WTC11 (cell line): ENCODE results near the gene CACYBP. TPM values are rescaled to one million over a fixed set of nuclear protein-coding genes. Genes with fewer than 3 reads are reported as not detected.

Experiments used
- ATAC-seq: fragments of 200-7000 bp; cut with Tn5 transposase; 2 replicates; pipeline ENCODE4 v1.10.0; 2021; ENCODE audit warnings: mild to moderate bottlenecking, moderate library complexity
- CTCF ChIA-PET: fragments of 300-600 bp; sonication (Branson Sonifier 250); formaldehyde crosslinking; loops from one replicate; lab custom pipeline; 2021; ENCODE audit warnings: antibody characterized with exemption; lab: Charles Lee
- POLR2A ChIA-PET: fragments of 350-600 bp; sonication (Branson Sonifier 250); formaldehyde crosslinking; loops from one replicate; lab custom pipeline; 2021; ENCODE audit warnings: antibody characterized with exemption; lab: Charles Lee
- DNase-seq: peaks from one replicate; pipeline ENCODE4 v3.0.0; 2021; ENCODE audit warnings: low spot score
- H3K27ac Mint-ChIP-seq: 2 replicates; pipeline ENCODE4 v1.8.0; 2021; ENCODE audit warnings: mixed read lengths
- H3K27me3 Mint-ChIP-seq: 2 replicates; pipeline ENCODE4 v1.8.0; 2021; ENCODE audit warnings: low read depth, mild to moderate bottlenecking, moderate library complexity, mixed read lengths
- H3K36me3 Mint-ChIP-seq: 2 replicates; pipeline ENCODE4 v1.8.0; 2021; ENCODE audit warnings: mixed read lengths
- H3K4me1 Mint-ChIP-seq: 2 replicates; pipeline ENCODE4 v1.8.0; 2022; ENCODE audit warnings: mixed read lengths
- H3K4me3 Mint-ChIP-seq: 2 replicates; pipeline ENCODE4 v1.8.0; 2021; ENCODE audit warnings: mild to moderate bottlenecking, moderate library complexity, mixed read lengths
- H3K9me3 Mint-ChIP-seq: 2 replicates; pipeline ENCODE4 v1.8.0; 2021; ENCODE audit warnings: mixed read lengths
- CDX4 ChIP-seq: fragments of 250-450 bp; sonication (Bioruptor Pico); IDR thresholded peaks from 2 replicates; pipeline ENCODE4 v1.9.0; 2021; ENCODE audit warnings: moderate library complexity, mild to moderate bottlenecking, inconsistent platforms, borderline replicate concordance
- ETV6 ChIP-seq: sonication (generic); formaldehyde crosslinking; IDR thresholded peaks from 2 replicates; pipeline ENCODE4 v1.8.1; 2022; ENCODE audit warnings: mild to moderate bottlenecking, missing genetic modification reagents
- FOXJ3 ChIP-seq: sonication (generic); formaldehyde crosslinking; IDR thresholded peaks from 2 replicates; pipeline ENCODE4 v1.9.0; 2021; ENCODE audit warnings: missing genetic modification reagents, mild to moderate bottlenecking, borderline replicate concordance
- FOXK1 ChIP-seq: sonication (generic); formaldehyde crosslinking; IDR thresholded peaks from 2 replicates; pipeline ENCODE4 v1.8.0; 2022; ENCODE audit warnings: mild to moderate bottlenecking, moderate library complexity, missing genetic modification reagents
- GRHL2 ChIP-seq: fragments of 250-450 bp; sonication (Bioruptor Pico); IDR thresholded peaks from 2 replicates; pipeline ENCODE4 v1.8.0; 2022; ENCODE audit warnings: mild to moderate bottlenecking, moderate library complexity; ENCODE audit not compliant: insufficient replicate concordance, severe bottlenecking
- JUN ChIP-seq: sonication (generic); formaldehyde crosslinking; IDR thresholded peaks from 2 replicates; pipeline ENCODE4 v1.8.0; 2023; ENCODE audit warnings: mild to moderate bottlenecking, missing genetic modification reagents
- MXD4 ChIP-seq: fragments of 250-450 bp; sonication (Bioruptor Pico); IDR thresholded peaks from 2 replicates; pipeline ENCODE4 v1.8.0; 2021; ENCODE audit warnings: mild to moderate bottlenecking, moderate library complexity, borderline replicate concordance
- NFYB ChIP-seq: sonication (generic); formaldehyde crosslinking; conservative IDR thresholded peaks from 2 replicates; pipeline ENCODE4 v1.8.0; 2022; ENCODE audit warnings: low read depth, missing genetic modification reagents
- NR3C1 ChIP-seq: sonication (generic); formaldehyde crosslinking; conservative IDR thresholded peaks from 2 replicates; pipeline ENCODE4 v1.8.1; 2023; ENCODE audit warnings: low read depth, mild to moderate bottlenecking, missing genetic modification reagents
- TEAD4 ChIP-seq: sonication (generic); formaldehyde crosslinking; IDR thresholded peaks from 2 replicates; pipeline ENCODE4 v1.8.0; 2022; ENCODE audit warnings: mild to moderate bottlenecking, missing genetic modification reagents
- ZNF396 ChIP-seq: fragments of 250-450 bp; sonication (Bioruptor Pico); IDR thresholded peaks from 2 replicates; pipeline ENCODE4 v1.8.0; 2021; ENCODE audit warnings: mild to moderate bottlenecking, moderate library complexity, borderline replicate concordance
- ZSCAN18 ChIP-seq: fragments of 250-450 bp; sonication (Bioruptor Pico); IDR thresholded peaks from 2 replicates; pipeline ENCODE4 v2.1.2; 2022; ENCODE audit warnings: mild to moderate bottlenecking, moderate library complexity
- total RNA-seq: library from RNA; stranded (reverse); gene quantifications from 3 replicates; pipeline ENCODE4 v1.2.3, GENCODE V29; 2021
- TF ChIP-seq, protein P1 (sequence below): fragments of 250-450 bp; sonication (Bioruptor Pico); IDR thresholded peaks from 2 replicates; pipeline ENCODE4 v1.9.0; 2021; ENCODE audit warnings: mild to moderate bottlenecking
- TF ChIP-seq, protein P2 (sequence below): sonication (generic); formaldehyde crosslinking; IDR thresholded peaks from 2 replicates; pipeline ENCODE4 v1.8.1; 2023; ENCODE audit warnings: mild to moderate bottlenecking, missing genetic modification reagents, borderline replicate concordance
- TF ChIP-seq, protein P3 (sequence below): sonication (generic); formaldehyde crosslinking; IDR thresholded peaks from 2 replicates; pipeline ENCODE4 v1.8.0; 2022; ENCODE audit warnings: mild to moderate bottlenecking, missing genetic modification reagents
- TF ChIP-seq, protein P4 (sequence below): sonication (generic); formaldehyde crosslinking; IDR thresholded peaks from 2 replicates; pipeline ENCODE4 v1.8.1; 2023; ENCODE audit warnings: mild to moderate bottlenecking, missing genetic modification reagents, moderate library complexity
- TF ChIP-seq, protein P5 (sequence below): fragments of 200-600 bp; IDR thresholded peaks from 2 replicates; pipeline ENCODE4 v1.8.0; 2022; ENCODE audit warnings: antibody characterized with exemption

Gene CACYBP
- total RNA-seq, 1 experiment from 2014 or later = 211 TPM

- H3K4me3 Mint-ChIP-seq = no peak overlapping the region
- TF ChIP-seq JUN (CRISPR knock-in tag) (no peak), CDX4 (CRISPR knock-in tag) (no peak), NR3C1 (no peak), FOXK1 (CRISPR knock-in tag) (no peak), FOXJ3 (CRISPR knock-in tag) (no peak), ZNF396 (CRISPR knock-in tag) (no peak), ETV6 (CRISPR knock-in tag) (no peak), NFYB (CRISPR knock-in tag) (no peak), TEAD4 (CRISPR knock-in tag) (no peak)
- TF ChIP-seq, protein P1, sequence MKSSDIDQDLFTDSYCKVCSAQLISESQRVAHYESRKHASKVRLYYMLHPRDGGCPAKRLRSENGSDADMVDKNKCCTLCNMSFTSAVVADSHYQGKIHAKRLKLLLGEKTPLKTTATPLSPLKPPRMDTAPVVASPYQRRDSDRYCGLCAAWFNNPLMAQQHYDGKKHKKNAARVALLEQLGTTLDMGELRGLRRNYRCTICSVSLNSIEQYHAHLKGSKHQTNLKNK (CRISPR knock-in tag) = no peak
- TF ChIP-seq, protein P2, sequence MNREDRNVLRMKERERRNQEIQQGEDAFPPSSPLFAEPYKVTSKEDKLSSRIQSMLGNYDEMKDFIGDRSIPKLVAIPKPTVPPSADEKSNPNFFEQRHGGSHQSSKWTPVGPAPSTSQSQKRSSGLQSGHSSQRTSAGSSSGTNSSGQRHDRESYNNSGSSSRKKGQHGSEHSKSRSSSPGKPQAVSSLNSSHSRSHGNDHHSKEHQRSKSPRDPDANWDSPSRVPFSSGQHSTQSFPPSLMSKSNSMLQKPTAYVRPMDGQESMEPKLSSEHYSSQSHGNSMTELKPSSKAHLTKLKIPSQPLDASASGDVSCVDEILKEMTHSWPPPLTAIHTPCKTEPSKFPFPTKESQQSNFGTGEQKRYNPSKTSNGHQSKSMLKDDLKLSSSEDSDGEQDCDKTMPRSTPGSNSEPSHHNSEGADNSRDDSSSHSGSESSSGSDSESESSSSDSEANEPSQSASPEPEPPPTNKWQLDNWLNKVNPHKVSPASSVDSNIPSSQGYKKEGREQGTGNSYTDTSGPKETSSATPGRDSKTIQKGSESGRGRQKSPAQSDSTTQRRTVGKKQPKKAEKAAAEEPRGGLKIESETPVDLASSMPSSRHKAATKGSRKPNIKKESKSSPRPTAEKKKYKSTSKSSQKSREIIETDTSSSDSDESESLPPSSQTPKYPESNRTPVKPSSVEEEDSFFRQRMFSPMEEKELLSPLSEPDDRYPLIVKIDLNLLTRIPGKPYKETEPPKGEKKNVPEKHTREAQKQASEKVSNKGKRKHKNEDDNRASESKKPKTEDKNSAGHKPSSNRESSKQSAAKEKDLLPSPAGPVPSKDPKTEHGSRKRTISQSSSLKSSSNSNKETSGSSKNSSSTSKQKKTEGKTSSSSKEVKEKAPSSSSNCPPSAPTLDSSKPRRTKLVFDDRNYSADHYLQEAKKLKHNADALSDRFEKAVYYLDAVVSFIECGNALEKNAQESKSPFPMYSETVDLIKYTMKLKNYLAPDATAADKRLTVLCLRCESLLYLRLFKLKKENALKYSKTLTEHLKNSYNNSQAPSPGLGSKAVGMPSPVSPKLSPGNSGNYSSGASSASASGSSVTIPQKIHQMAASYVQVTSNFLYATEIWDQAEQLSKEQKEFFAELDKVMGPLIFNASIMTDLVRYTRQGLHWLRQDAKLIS (CRISPR knock-in tag) = no peak
- TF ChIP-seq, protein P3, sequence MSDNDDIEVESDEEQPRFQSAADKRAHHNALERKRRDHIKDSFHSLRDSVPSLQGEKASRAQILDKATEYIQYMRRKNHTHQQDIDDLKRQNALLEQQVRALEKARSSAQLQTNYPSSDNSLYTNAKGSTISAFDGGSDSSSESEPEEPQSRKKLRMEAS = no peak
- TF ChIP-seq, protein P4, sequence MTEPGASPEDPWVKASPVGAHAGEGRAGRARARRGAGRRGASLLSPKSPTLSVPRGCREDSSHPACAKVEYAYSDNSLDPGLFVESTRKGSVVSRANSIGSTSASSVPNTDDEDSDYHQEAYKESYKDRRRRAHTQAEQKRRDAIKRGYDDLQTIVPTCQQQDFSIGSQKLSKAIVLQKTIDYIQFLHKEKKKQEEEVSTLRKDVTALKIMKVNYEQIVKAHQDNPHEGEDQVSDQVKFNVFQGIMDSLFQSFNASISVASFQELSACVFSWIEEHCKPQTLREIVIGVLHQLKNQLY = no peak
- TF ChIP-seq, protein P5, sequence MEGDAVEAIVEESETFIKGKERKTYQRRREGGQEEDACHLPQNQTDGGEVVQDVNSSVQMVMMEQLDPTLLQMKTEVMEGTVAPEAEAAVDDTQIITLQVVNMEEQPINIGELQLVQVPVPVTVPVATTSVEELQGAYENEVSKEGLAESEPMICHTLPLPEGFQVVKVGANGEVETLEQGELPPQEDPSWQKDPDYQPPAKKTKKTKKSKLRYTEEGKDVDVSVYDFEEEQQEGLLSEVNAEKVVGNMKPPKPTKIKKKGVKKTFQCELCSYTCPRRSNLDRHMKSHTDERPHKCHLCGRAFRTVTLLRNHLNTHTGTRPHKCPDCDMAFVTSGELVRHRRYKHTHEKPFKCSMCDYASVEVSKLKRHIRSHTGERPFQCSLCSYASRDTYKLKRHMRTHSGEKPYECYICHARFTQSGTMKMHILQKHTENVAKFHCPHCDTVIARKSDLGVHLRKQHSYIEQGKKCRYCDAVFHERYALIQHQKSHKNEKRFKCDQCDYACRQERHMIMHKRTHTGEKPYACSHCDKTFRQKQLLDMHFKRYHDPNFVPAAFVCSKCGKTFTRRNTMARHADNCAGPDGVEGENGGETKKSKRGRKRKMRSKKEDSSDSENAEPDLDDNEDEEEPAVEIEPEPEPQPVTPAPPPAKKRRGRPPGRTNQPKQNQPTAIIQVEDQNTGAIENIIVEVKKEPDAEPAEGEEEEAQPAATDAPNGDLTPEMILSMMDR = no peak
- TF ChIP-seq, all 79 proteins: peak for 0
- Mint-ChIP-seq H3K36me3 (peaks cover 34% of the 10 kb centered on the region), H3K4me1 (peaks cover 26% of the 10 kb centered on the region), H3K27ac (peak overlapping the region; percentile 6), H3K27me3 (no peaks in the 10 kb centered on the region), H3K9me3 (no peaks in the 10 kb centered on the region)
- CTCF ChIA-PET = no interaction called here
- POLR2A ChIA-PET = no interaction called here
- DNase-seq (no peak), ATAC-seq (no peak)
These were observed 3.8 kb downstream of the CACYBP start for GRCh38 chr1:175003521-175003920.

DNA sequence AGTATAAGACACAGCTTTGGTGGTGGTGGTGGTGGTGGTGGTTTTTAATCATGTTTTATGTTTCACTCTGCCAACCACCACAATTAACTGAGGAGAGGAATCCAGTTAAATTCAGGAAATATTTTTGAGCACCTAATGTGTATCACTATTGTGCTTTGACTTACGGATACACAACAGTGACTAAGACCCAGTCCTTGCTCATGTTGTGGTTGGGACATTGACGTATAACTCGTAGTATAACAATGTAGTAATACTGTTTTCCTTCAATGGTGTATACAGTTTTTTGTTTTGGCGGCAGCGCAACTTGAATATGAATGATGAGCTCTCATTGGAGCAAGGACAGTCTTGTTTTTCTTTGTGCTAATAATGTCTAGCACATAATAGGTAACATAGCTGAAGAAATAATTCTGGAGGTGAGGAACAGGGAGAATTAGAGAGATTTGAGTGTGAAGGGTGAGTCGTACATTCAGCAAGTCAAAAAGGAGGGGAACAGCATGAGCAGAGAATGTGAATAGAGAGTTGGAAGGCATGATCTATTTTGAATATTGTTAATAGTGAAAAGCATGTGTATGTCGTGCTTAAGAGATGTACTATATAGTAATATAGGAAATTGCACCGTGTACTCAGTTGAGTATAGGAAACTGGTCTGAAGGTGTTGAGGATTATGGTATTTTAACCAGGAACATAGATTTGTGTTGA lies 5.5 kb downstream of the CACYBP start:
- POLR2A ChIA-PET = interaction anchor here (0.6 kb wide), 1 partner anchor 269 kb away, joined by 3 read pairs; no protein-coding TSS in a partner anchor
- peaks cover 47% of the 10 kb centered on the region for H3K36me3 Mint-ChIP-seq
- CTCF ChIA-PET = no interaction called here
- TF ChIP-seq, protein P2 (CRISPR knock-in tag) = no peak
- TF ChIP-seq, protein P5 = no peak
- TF ChIP-seq MXD4 (CRISPR knock-in tag) = no peak
- TF ChIP-seq ZSCAN18 (CRISPR knock-in tag) = no peak
- TF ChIP-seq FOXK1 (CRISPR knock-in tag) = no peak
- no peak for TF ChIP-seq GRHL2 (CRISPR knock-in tag)
- no peak for ATAC-seq
- H3K4me1 Mint-ChIP-seq = peaks cover 26% of the 10 kb centered on the region
- H3K9me3 Mint-ChIP-seq = no peaks in the 10 kb centered on the region
- H3K27me3 Mint-ChIP-seq = no peaks in the 10 kb centered on the region
- no peak overlapping the region for H3K4me3 Mint-ChIP-seq
- DNase-seq = no peak
- H3K27ac Mint-ChIP-seq = peak overlapping the region; percentile 11; the same call in 1 of the 2 replicates
